OCI-LY3 (cell line): Measurements from ENCODE around the gene CCL23.

Experiments used
- H2AFZ ChIP-seq: fragments of 200-600, 300-600 bp; shearing (Covaris generic); 2 replicates; pipeline ENCODE4 v1.6.0; 2014; ENCODE audit warnings: antibody characterized with exemption, low read depth, low read length
- H3K27ac ChIP-seq: fragments of 200-600, 300-600 bp; sonication (generic); 2 replicates; pipeline ENCODE4 v1.5.1; 2014; ENCODE audit warnings: mild to moderate bottlenecking, low read length, moderate library complexity, mixed read lengths
- H3K27me3 ChIP-seq: fragments of 200-600, 300-600 bp; sonication (generic); 2 replicates; pipeline ENCODE4 v1.6.1; 2014; ENCODE audit warnings: low read depth, low read length, mixed read lengths
- H3K36me3 ChIP-seq: fragments of 200-600, 300-600 bp; sonication (generic); replicated peaks from 2 replicates; pipeline ENCODE3; 2014; ENCODE audit warnings: low read depth, low read length, mixed read lengths
- H3K4me1 ChIP-seq: fragments of 300-600, 200-600 bp; sonication (generic); 2 replicates; pipeline ENCODE4 v1.6.1; 2014; ENCODE audit warnings: low read length, mixed read lengths
- H3K4me2 ChIP-seq: fragments of 200-600, 300-600 bp; sonication (generic); 2 replicates; pipeline ENCODE4 v1.6.1; 2014; ENCODE audit warnings: low read length, mixed read lengths
- H3K4me3 ChIP-seq: fragments of 300-600, 200-600 bp; sonication (generic); 2 replicates; pipeline ENCODE4 v1.5.1; 2014; ENCODE audit warnings: antibody characterized with exemption, mild to moderate bottlenecking, low read length, moderate library complexity
- H3K79me2 ChIP-seq: fragments of 300-600, 200-600 bp; shearing (Covaris generic); 2 replicates; pipeline ENCODE4 v1.6.1; 2014; ENCODE audit warnings: mild to moderate bottlenecking, low read length, mixed read lengths
- H3K9ac ChIP-seq: fragments of 300-600, 200-600 bp; shearing (Covaris generic); 2 replicates; pipeline ENCODE4 v1.6.0; 2014; ENCODE audit warnings: mild to moderate bottlenecking, low read length, moderate library complexity
- H3K9me3 ChIP-seq: fragments of 200-600, 300-600 bp; shearing (Covaris generic); 2 replicates; pipeline ENCODE4 v1.6.1; 2014; ENCODE audit warnings: low read length, mixed read lengths; ENCODE audit not compliant: insufficient read depth
- H4K20me1 ChIP-seq: fragments of 200-600, 300-600 bp; sonication (generic); 2 replicates; pipeline ENCODE4 v1.6.1; 2016; ENCODE audit warnings: low read length, mixed read lengths; ENCODE audit not compliant: insufficient read depth
- EZH2phosphoT487 ChIP-seq: fragments of 200-600 bp; shearing (Covaris generic); IDR thresholded peaks from 2 replicates; pipeline ENCODE4 v1.6.1; 2018; ENCODE audit warnings: antibody characterized with exemption, mixed run types, low read depth
- TF ChIP-seq, protein P1 (sequence below): fragments of 200-600, 300-600 bp; sonication (generic); IDR thresholded peaks from 2 replicates; pipeline ENCODE4 v1.5.1; 2014; ENCODE audit warnings: antibody characterized with exemption, low read length, low read depth

The CCL23 gene

DNA sequence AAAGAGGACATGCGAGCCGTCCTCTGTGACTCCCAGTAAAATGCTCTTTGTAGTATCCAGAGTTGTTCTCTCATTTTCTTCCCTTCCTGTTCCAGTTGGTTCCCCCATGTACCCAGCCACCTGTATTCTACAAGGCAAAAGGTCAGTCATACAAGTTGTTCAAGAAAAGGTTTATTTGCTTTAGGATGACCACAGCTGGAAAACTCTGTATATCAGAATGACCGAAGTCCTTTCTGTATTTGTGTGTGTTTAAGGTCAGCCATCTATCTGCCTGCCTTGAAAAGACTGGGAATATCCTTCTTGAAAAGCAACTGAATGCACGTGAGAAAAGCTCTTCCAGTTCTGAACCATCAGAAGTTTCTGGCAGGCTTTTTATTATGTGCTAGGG lies 44.8 kb downstream of the CCL23 start:
- no peak overlapping the region for H2AFZ ChIP-seq
- H3K27ac ChIP-seq, result no peak overlapping the region
- H3K9ac ChIP-seq, result no peak overlapping the region
- peaks cover 23% of the 10 kb centered on the region for H3K27me3 ChIP-seq
- no peaks in the 10 kb centered on the region for H3K9me3 ChIP-seq
- no peaks in the 10 kb centered on the region for H3K79me2 ChIP-seq
- H3K4me3 ChIP-seq, result no peak overlapping the region
- H4K20me1 ChIP-seq, result no peaks in the 10 kb centered on the region
- peaks cover 41% of the 10 kb centered on the region for H3K4me1 ChIP-seq
- no peaks in the 10 kb centered on the region for H3K36me3 ChIP-seq
- TF ChIP-seq, protein P1, sequence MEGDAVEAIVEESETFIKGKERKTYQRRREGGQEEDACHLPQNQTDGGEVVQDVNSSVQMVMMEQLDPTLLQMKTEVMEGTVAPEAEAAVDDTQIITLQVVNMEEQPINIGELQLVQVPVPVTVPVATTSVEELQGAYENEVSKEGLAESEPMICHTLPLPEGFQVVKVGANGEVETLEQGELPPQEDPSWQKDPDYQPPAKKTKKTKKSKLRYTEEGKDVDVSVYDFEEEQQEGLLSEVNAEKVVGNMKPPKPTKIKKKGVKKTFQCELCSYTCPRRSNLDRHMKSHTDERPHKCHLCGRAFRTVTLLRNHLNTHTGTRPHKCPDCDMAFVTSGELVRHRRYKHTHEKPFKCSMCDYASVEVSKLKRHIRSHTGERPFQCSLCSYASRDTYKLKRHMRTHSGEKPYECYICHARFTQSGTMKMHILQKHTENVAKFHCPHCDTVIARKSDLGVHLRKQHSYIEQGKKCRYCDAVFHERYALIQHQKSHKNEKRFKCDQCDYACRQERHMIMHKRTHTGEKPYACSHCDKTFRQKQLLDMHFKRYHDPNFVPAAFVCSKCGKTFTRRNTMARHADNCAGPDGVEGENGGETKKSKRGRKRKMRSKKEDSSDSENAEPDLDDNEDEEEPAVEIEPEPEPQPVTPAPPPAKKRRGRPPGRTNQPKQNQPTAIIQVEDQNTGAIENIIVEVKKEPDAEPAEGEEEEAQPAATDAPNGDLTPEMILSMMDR, result no peak
- TF ChIP-seq EZH2phosphoT487, result no peak
- H3K4me2 ChIP-seq, result no peak overlapping the region

DNA sequence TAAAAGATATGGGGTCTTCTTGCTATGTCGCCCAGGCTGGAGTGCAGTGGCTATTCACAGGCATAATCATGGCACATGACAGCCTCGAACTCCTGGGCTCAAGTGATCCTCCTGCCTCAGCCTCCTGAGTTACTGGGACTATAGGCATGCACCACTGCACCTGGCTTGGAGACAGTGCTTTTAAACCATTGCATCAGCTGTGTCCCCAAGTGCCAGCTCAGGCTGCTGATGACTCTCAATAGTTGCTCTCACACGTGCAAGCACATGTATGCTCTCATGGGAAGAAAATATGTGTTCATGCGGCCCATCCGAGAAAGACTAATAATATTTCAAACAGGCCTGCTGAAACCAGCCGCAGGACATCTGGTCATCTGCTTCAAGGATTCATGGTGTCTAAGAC lies 45.2 kb downstream of the CCL23 start:
- TF ChIP-seq EZH2phosphoT487, result no peak
- TF ChIP-seq, protein P1, result no peak
- Histone ChIP-seq H3K27ac (no peak overlapping the region), H3K9ac (no peak overlapping the region), H3K4me2 (no peak overlapping the region), H3K79me2 (no peaks in the 10 kb centered on the region), H3K4me3 (no peak overlapping the region), H3K36me3 (no peaks in the 10 kb centered on the region), H3K4me1 (peaks cover 37% of the 10 kb centered on the region), H3K9me3 (no peaks in the 10 kb centered on the region), H3K27me3 (peaks cover 20% of the 10 kb centered on the region), H4K20me1 (no peaks in the 10 kb centered on the region), H2AFZ (no peak overlapping the region)

DNA sequence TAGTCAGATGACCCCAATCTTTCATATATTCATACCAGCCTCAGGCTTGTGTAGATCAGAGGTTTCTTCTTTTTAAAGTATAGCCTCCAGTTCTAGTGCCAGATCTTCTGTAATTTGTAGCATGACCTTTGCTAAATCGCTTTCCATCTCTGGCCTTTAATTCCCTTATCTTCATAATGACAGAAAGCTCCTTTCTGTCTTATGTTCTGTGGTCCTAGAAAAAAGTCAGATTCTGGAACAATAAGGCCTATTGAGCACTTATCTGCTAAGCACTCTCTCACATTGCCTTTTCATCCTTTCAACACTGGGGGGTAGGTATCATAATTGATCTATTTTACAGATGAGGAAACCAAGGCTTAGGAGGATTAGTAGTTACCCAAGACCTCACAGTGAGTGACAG lies 45.7 kb downstream of the CCL23 start:
- Histone ChIP-seq H3K27ac (no peak overlapping the region), H3K4me3 (no peak overlapping the region), H3K27me3 (peaks cover 20% of the 10 kb centered on the region), H3K9me3 (no peaks in the 10 kb centered on the region), H4K20me1 (no peaks in the 10 kb centered on the region), H3K4me2 (no peak overlapping the region), H3K79me2 (no peaks in the 10 kb centered on the region), H3K9ac (no peak overlapping the region), H3K4me1 (peaks cover 33% of the 10 kb centered on the region), H3K36me3 (no peaks in the 10 kb centered on the region), H2AFZ (no peak overlapping the region)
- no peak for TF ChIP-seq EZH2phosphoT487
- TF ChIP-seq, protein P1, result no peak

DNA sequence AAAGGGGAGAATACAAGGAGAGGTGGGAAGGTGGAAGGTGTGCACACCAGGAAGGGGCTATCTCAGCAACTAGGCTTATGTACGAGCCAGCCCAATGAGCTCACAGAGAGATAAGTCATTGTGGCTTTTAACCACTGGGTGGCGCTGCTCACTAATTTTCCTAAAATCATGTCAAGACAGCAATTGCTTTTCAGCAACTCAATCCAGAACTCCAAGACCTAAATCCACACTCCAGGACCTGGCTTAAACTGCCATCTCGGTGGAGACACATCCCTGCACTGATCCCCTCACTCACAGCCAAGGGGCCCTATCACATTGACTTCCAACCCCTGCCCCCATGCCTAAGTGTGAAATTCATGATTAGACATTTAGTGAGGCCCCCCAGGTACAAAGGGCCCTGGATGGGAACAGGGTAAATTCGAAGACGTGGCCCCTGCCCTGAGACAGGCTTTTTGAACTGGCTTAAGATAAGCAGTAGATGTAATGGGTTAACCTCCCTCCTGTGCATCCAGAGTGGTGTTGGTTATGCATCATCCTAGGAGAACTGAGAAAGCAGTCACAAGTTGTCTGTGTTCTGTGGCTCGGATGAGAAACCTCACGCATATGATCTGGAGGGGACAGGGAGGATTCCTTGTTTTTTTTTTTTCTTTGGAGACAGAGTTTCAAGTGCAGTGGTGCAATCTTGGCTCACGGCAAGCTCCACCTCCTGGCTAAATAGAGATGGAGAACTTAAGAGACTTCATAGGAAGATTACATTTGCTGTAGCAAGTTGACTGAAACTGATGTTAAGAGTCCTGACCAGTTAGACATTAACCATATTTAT lies 48.0 kb downstream of the CCL23 start:
- Histone ChIP-seq H3K4me3 (peak overlapping the region; percentile 32), H3K4me1 (peaks cover 21% of the 10 kb centered on the region), H3K9me3 (no peaks in the 10 kb centered on the region), H4K20me1 (no peaks in the 10 kb centered on the region), H3K36me3 (no peaks in the 10 kb centered on the region), H3K27ac (peak overlapping the region; percentile 34; the same call in 1 of the 2 replicates), H3K27me3 (peaks cover 20% of the 10 kb centered on the region), H2AFZ (no peak overlapping the region), H3K4me2 (peak overlapping the region; percentile 80), H3K9ac (peak overlapping the region; percentile 34; the same call in 1 of the 2 replicates), H3K79me2 (no peaks in the 10 kb centered on the region)
- TF ChIP-seq, protein P1, result peak; percentile 89
- no peak for TF ChIP-seq EZH2phosphoT487
